Activated CD4-positive, alpha-beta T cell treated with anti-CD3 and anti-CD28 coated beads, Interleukin-10, Interleukin-2, amounts not matched to agents 100 ng/mL and 50 ng/mL, durations not matched to agents 16 hours and 8 hours (primary cell): ENCODE results near the gene SLC37A2.
"Not testable (repeated sequence)": the region's sequence is repeated elsewhere in the genome, so short reads cannot be mapped to it uniquely, and the experiment has no call there.

Source experiments
- DNase-seq: peaks from one replicate; pipeline ENCODE4 v3.0.0-alpha.2; 2020

SLC37A2 gene

DNA sequence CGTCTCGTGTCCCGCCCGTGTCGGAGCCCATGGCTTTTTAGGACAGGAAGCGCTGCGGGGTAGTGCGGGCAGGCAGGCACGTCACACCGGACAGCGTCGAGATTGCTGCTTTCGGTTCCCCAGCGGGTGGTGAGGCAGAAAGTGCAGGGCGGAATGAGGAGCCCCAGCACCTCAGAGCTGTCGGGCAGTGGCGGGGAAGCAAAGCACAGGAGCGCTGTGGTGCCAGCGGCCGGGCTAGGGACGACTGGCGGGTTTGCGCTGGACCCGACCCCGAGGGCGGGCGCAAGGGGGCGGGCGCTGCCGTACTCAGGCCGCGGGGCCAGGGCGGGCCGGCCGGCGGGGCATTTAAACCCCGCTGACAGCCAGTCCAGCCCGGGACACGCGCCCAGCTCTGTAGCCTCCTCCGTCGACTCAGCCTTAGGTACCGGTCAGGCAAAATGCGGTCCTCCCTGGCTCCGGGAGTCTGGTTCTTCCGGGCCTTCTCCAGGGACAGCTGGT is at the start of gene SLC37A2:
TSS of gene SLC37A2 (plus strand) at position 375 of the 498 bp plus-strand sequence. CDS start at position 438, 63 bp downstream.
- DNase-seq: peak; percentile 73

DNA sequence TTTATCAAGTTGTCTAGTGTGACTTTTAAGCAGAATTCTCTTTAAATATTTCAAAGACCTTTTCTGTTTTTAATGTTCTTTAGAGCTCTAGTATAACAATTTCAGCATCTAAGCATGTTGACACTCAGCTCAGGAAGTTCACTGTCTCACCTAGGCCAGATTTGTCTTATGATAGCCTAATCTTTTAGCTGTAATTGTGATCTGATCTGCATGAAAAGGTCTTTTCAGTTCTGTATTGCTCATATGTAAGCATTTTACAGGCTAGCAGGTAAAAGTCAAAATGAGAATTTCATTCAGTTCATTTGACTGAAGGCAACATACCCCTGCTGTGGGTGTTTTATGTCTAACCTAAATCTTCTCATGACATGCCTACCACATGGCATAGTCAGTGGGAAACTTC is 46.7 kb upstream of the SLC37A2 start:
- DNase-seq: no peak

DNA sequence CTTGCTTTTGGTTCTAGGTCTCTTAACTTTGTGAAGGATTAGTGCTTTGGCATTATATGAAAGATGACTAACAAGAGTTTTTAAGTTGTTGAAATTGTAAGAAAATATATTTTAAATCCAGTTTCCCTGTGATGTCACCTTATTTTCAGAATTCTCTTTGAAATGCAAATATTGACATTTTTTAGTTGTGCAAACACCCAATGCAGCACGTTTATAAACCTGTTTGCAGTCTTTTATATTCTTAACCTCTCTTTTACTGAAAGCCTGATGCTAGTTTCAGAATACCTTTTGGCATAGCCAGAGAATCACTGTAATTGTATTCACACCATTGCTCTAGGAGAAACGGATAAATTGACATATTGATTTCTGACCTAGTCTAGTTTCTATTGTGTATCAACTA is 42.8 kb upstream of the SLC37A2 start:
- no peak for DNase-seq

DNA sequence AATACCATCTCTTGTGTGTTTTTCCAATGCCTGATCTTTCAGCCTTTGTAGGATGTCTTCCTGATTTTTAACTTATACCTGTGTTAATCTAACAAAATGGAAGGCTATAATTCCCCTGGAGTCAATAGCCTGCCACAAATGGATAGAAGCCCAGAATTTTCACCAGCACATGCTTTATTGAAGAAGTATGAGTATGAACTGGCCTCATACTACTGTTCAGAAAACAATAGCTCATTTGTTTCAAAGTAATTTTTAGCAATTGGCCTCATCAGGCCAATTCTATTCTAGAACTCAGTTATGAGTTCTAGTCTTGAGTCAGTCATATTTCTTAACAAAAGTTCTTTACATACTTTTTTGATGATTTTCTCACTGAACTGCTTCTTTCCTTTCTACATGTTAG is 40.6 kb upstream of the SLC37A2 start:
- no peak for DNase-seq

DNA sequence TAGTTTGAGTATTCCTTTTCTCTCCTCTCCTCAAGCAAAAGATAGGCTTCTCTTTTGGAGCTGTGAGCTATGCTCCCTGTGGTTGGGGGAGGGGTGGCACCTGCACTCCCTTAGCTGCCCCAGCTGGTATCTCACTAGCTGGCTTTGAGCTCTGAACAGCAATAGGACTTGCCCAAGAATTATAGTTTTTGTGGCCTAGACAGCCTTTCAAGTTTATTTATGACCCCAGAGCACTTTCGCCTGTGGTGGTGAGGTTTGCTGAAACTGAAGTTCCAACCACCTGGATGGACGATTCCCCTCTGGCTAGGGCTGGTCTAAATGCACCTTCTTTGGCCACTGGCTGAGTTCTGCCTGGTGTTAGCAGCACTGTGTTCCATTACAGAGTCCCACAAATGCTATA is 37.1 kb upstream of the SLC37A2 start:
- DNase-seq: no peak

DNA sequence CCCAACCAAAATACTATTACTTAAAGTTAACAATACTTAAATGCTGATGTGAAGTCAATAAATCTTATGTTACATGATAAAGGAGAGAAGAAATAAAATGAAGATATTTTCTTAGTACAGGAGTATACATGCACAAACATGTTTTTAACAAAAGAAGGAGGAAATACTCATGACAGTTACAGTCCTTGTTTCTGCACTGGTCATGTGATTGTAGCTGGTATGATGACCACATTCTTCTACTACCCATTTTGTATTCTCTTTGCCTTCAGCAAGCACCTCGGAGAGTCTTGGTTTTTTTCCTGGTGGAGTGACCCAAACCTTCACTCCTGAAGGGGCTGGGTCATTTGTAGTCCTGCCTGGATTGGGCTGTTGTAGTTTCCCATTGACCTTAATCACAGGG is 33.7 kb upstream of the SLC37A2 start:
- not testable (repeated sequence) for DNase-seq

DNA sequence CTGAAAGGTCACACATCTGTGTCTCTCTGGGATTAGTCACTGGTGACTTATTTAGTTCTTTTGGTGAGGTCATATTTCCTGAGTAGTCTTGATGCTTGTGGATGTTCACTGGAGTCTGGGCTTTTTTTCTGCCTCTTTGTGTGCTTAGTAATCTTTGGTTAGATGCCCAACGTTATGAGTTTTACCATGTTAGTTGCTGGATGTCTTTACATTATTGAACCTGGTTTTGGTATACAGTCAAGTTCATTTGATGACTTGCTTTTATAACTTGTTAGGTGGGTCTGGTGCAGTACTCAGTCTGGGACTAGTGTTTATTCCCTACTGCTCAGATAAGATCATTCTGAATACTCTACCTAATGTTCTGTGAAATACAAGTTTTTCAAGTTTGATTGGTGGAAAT is 26.2 kb upstream of the SLC37A2 start:
- DNase-seq: peak; percentile 64

DNA sequence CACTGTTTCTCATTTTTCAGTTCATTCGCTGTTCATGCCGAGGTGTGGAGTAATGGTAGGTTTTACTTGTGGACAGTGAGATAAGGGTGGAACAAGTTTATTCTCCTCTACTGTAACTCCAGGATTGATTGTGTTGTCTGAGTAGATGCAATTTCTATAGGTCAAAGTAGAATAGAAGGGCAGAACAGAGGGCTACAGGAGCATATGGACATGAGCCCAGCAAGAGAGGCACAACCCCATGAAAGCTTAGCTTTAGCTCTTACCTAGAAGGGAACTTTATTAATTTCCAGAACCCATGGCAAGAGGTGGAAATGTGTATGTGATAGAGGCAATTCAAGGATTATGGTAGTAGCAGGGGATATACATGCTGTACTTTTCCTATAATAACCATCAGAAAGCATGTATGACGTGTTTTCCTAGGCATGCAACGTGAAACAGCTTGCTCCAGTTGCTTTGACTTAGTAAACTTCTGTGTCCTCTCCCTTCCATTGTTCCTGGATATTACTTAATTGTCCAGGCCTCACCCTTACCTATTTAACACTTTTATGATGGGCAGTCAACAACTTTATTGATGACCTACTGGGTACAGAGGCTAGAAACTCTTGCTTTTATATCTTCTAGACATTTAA is 13.8 kb upstream of the SLC37A2 start:
- no peak for DNase-seq

DNA sequence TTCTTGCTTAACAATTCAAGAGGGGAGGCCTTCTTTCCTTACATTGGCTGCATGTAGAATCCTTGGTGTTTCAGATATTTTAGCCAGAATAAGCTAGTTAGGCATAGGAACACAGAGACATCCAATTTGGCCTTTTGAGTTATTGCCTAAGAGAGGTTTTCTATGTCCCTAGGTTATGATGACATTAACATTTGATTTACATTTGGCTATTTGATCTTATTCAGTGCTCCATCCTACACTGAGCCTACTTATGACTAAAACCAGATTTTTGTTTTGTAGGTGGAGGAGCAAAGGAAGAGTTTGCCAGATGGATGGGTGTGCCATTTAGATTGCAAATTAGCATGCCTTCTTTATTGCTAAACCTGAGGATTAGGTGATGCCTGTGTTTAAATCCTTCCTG is 11.1 kb upstream of the SLC37A2 start:
- DNase-seq: no peak

DNA sequence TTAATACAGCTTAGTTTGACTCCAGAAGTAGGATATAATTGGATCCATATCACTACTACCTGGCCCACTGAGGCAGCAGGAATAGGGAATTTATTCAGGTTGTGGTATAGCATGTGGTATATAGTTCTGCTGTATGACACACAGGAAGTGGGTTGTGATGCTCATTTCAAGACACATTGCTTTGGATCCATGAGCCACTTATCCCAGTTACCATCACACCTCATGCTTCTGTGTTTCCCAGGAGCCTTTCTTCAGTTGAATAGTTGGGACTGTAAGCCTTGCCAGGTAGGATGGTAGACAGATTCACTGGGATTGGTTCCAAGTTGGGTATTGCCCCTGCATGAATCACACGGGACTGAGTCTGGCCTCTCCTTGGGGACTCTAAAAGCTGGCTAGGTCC is 9.9 kb upstream of the SLC37A2 start:
- peak; percentile 15 for DNase-seq

DNA sequence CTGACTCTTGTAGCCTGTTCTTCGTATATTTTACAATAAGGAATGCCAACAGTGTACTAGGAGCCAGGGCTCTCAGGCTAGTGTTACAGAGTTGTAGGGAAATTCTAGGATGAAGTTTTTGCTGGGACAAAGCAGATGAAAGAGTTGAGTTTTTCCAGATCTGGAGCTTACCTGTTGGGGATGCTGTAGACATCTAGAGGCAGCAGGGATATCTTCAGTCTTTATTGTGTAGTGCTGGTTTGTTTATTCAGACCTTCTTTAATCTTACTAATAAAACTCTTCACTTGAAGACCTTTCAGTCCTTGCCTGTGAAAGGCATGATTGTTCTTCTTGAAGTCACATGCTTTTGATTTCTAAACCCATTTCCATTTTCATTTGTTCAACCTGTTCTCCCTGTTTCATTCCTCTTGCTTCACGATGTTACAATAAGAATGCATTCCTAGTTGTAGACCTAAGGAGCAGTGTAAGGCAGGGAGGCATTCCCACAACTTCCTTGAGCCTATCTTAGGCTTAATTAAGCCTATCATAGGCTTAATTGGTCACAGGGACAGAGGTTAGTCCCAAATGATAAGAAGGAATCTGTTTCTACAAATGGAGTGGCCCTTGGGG is 7.9 kb upstream of the SLC37A2 start:
- no peak for DNase-seq

DNA sequence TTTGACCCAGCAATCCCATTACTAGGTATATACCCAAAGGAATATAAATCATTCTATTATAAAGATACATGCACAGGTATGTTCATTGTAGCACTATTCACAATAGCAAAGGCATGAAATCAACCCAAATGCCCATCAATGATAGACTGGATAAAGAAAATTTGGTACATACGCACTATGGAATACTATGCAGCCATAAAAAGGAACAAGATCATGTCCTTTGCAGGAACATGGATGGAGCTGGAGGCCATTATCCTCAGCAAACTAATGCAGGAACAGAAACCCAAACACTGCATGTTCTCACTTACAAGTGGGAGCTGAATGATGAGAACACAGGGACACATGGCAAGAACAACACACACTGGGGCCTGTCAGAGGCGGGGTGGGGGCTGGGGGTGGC is 7.0 kb upstream of the SLC37A2 start:
- not testable (repeated sequence) for DNase-seq

DNA sequence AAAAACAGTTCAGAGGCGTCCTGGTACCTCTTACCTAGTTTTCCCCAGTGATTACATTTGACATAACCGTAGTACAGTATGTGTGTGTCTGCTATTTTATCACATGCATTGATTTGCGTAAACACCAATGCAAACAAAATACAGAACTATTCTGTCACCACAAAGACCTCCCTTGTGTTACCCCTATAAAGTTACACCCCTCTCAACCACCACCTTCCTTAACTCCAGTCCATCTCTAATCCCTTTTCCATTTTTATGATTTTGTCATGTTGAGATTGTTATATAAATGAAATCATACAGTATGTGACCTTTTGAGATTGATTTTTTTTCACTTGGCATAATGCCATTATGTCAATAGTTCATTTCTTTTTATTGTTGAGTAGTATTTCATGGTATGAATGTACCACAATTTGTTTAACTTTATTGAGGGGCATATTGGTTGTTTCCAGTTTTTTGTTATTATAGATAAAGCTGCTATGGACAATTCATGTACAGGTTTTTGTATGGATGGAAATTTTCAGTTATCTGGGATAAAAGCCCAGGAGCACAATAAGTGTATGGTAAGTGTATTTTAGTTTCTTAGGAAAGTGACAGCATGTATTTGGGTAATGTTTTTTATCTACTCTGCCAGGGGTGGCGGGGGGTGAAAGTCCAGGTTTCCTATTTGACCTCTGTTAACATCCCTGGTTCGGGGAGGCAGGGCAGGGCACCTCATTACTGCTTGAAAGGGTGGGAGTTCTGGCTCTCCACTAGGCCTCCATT is 6.0 kb upstream of the SLC37A2 start:
- no peak for DNase-seq

DNA sequence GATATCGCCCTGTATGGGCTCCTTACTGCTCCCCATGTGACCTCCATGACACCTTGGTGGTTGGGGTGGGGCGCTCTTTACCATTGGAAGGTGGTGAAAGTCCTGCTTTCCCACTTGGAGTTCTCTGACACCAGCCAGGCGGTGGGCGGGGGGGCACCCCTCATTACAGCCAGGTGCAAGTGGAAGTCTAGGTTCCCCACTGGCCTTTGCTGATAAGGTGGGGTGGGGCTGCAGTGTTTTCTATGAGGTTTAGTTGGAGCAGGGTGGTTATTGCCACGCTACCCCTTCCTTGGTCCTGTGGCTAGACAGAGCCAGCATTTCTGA is 5.5 kb upstream of the SLC37A2 start:
- DNase-seq: no peak

DNA sequence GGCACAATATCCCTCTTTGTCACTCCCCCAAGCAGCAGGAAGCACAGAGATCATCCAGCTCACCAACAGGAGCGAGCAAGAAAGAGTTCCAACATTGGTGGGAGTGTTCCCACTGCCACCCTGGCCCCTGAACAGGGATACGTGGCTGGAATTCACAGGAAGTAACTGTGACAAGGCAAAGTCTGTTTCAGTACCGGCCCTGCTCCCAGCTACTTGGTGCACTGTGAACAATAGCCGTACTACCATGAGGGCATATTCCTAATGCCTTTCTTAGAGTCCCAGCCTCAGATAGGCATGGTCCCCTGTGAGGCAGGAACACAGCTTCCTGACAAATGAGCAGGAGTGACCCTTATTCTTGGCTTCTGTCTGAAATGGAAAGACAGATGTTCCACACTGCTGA is 1.8 kb upstream of the SLC37A2 start:
- DNase-seq: no peak

DNA sequence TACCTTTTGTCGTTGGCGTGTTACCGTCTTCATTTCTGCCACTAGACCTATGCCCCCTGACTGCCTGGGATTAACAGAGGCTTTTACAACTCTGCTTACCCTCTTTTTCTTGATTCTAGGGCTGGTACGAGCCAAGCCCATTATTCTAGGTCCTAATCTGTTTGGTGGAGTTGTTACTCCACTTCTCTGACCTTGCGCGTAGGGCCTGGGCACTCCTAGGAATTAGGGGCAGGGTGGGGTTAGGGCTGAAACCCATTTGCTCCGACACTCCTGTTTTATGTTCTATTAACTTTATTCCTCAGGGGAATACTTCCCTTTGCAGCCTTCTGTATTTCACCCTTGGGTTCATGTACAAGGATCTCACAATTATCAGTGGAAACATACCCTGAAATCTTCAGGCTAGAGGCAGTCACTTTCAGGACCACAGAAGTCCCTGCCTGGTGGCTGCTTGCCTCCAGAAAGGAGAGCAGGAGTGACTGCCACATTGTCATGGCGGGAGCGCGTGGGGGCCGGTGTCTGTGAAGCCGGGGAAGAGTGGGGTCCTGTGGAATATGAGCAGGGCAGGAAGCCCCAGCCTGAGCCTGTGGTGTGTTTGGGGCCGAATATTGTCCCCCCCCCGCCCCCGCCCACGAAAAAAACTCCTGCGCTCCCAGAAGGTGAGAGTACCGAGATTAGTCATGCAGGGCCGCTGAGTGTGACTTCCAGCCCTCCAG is 731 bp upstream of the SLC37A2 start:
- DNase-seq: no peak

DNA sequence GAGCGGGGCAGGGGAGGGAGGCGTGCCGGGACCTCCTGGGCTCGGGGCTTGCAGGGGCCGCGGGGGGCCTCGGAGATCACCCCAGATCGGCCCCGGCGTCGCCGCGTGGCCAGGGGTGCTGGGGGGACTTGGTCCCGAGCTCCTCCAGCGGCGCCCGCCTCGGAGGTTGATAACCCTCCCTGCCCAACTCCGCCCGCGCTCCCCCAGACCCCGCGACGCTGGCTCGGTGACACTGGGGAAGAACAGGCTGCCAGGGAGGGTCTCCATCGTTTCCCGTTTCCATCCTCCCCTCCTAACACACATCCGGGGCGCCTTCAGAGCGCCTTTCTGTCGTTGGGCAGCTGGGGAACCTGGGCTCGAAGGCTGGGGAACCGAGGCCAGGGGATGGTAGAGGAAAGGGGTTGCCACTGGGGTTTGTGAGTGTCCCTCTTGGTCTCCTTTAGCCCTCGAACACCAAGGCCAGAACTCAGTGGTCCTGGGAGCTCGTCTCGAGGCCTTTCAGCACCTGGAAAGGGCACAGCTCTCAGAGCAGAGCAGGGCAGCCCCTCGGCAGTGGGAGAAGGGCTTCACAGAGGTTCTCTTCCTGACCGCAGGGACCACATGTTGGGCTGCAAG is 431 bp downstream of the SLC37A2 start:
- no peak for DNase-seq

DNA sequence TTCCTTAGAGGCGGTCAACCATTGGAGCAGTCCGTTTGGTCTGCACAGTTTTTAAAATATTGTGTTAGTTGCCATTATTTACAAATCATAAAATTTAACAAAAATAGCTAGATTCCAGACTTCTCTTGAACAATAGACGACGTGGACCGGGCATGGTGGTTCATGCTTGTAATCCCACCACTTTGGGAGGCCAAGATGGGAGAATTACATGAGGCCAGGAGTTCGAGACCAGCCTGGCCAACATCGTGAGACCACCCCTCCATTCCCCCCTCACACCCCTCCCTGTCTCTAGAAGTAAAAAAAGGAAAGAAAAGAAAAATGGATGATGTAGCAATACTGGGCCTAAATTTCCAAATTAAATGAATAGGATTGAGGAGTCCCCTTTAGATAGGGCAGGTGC is 965 bp downstream of the SLC37A2 start:
- DNase-seq: no peak

DNA sequence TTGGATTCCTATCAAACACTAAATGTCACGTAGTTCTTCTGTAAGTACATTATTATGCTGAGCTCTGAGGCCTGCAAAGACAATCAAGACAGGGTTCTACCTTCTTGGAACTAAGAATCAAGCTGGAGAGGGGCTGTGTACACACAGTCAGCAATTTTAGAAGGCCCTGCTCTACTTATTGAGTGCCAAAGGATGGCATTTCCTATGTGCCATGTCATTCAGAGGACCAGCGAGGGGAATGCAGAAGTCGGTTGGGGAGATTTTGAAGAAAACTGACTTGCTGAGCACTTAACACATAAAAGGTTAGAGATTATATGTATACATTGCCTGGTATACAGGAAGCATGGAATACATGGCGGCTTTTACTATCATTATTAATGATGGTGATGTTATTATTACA is 5.3 kb downstream of the SLC37A2 start:
- DNase-seq: no peak

DNA sequence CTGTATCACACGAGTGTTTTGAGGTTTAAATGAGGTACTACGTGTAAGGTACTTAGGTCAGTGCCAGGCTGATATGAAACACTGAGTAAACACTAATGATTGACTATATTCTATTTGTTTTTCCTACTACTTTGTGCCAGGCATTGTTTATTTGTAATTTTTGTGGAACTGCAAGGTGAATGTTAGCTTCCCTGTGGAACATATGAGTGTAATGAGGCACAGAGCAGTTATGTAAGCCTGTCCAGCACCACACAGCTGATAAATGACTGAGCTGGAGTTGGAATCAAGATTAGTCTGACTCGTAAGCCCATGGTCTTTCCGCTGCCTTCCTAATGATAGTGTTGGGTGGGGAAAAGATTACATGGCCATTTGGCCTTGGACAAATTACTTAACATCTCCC is 5.9 kb downstream of the SLC37A2 start:
- DNase-seq: no peak

DNA sequence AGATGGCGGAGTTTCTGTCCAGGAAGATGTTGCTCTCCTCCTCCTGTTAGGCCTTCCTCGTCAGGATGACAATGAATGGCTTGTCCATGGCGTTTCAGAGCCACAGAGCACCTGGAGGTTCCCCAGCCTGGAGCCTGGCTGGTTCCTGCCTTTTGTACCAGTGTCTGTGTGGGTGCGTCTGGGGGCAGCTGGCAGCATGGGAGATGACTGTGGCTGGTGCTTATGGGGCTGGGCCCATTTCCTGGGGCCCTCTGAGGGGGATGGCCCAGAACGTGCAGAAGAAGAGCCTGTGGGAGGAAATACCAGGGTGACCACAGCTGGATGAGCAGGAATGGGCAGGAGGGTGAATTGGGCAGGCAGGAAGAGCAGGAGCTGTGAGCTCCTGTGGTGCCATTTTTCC is 6.7 kb downstream of the SLC37A2 start:
- no peak for DNase-seq

DNA sequence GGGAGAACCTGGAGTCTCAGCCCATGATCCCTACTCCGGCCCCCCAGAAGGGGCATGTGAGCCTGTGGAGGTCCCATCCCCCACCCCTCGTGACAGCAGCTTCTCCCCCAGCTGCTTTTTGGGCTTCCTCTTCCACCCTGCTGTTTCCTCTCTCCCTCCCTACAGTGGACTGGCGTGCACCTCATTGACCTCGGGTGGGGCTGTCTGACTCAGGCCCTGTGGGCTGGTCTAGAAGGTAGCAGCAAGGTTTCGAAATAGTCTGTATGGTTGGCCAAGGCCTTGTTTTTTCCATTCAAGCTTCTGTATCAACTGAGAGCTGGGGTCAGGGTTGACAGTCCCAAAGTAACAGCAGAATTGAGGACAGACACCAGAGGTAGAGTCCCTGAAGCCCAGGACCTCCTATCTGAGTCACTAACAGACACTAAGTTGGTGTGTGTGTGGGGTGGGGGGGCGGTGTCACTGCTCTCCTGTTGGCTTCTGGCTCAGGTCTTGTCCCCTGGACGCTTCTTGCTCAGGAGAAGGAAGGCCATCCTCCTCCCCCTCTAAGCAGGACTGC is 7.7 kb downstream of the SLC37A2 start:
- peak; percentile 35 for DNase-seq

DNA sequence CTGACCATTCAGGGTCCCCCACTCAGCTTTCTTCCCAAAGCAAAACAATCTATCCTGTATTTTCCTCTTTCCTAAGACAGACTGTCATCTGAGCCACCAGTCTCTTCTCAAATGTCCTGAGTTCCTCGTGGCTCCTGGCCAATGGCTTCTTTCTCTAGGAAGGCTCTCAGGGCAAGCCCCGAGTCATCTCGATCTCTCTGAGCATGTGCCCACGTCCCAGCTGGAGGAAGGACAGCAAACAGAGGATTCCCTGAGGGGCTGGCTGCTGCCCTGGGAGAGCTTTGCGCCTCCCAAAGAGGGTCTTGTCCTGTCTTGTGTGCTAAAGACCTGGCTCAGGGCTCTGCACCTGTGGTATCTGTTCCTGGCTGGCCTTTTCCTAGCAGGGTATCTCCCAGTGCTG is 8.3 kb downstream of the SLC37A2 start:
- no peak for DNase-seq
